ENCODE results near the gene SYT7. TPM values are rescaled to one million over a fixed set of nuclear protein-coding genes. Genes with fewer than 3 reads are reported as not detected.

Gene SYT7
- total and polyA plus RNA-seq, 2 donors, result 0.14 to 1.3 TPM

DNA sequence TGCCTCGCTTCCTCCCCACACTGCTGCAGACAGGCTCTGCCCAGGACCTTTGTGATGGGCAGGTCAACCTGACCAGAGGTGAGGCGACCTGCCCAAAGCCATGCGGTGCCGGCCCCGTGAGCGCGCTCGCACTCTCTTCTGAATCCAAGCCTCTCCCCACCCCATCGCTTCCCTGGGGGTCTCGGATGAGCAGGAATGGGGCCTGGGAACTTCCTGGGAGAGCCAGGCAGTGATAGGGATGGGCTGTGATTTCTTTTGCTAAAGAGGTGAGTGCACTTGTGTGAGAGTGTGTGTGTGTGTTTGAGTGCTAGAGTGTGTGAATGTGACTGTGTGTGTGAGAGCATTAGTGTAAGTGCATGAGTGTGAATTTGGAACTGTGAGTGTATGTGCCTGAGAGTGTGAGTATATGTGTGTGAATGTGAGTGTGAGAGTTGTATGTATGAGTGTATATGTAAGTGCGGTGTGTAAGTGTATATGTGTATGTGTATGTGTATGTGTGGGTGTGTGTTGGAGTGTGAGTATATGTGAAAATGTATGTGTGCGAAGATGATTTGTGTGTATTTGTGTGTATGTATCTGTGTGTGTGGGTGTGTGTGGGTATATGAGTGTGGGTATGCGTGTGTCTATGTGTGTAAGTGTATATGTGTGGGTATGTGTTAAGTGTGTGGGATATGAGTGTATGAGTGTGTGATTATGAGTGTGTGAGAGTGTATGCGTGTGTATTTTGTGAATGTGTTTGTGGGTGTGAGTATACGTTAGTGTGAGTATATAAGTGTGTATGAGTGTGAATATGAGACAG is 84.1 kb downstream of the SYT7 start:
- no peaks in the 10 kb centered on the region for H3K36me3 ChIP-seq (ENCODE audit: control insufficient read depth in 2 of 2, insufficient read depth in 2 of 2, low read length in 1 of 2)
- no peaks in the 10 kb centered on the region for H3K9me3 ChIP-seq (ENCODE audit: control insufficient read depth in 2 of 2, insufficient read depth in 1 of 2, low read length in 1 of 2)
- no peak overlapping the region for H3K27ac ChIP-seq (ENCODE audit: low read depth in 1 of 2, low read length in 1 of 2)
- peaks cover 0 to 4% of the 10 kb centered on the region in 2 donors for H3K27me3 ChIP-seq (ENCODE audit: control insufficient read depth in 2 of 2, insufficient read depth in 1 of 2, low read length in 1 of 2)
- no peak overlapping the region for H3K4me3 ChIP-seq (ENCODE audit: low read length in 2 of 2)
- 97% methylated on average over 15 of the region's 15 CpGs for WGBS
- DNase-seq (ENCODE audit: low read depth in 6 of 9, low spot score in 9 of 9), result no peak
- peaks cover 0 to 3% of the 10 kb centered on the region in 2 donors for H3K4me1 ChIP-seq (ENCODE audit: control insufficient read depth in 2 of 2, insufficient read depth in 2 of 2, low read length in 2 of 2)

- peak overlapping the region in 1 of 2 donors; percentile 24 for H3K27ac ChIP-seq (ENCODE audit: low read depth in 1 of 2, low read length in 1 of 2)
- H3K4me3 ChIP-seq (ENCODE audit: low read length in 2 of 2), result no peak overlapping the region
- no peak for DNase-seq (ENCODE audit: low read depth in 6 of 9, low spot score in 9 of 9)
- peaks cover 0 to 4% of the 10 kb centered on the region in 2 donors for H3K27me3 ChIP-seq (ENCODE audit: control insufficient read depth in 2 of 2, insufficient read depth in 1 of 2, low read length in 1 of 2)
- no peaks in the 10 kb centered on the region for H3K9me3 ChIP-seq (ENCODE audit: control insufficient read depth in 2 of 2, insufficient read depth in 1 of 2, low read length in 1 of 2)
- no peaks in the 10 kb centered on the region for H3K36me3 ChIP-seq (ENCODE audit: control insufficient read depth in 2 of 2, insufficient read depth in 2 of 2, low read length in 1 of 2)
- peaks cover 0 to 3% of the 10 kb centered on the region in 2 donors for H3K4me1 ChIP-seq (ENCODE audit: control insufficient read depth in 2 of 2, insufficient read depth in 2 of 2, low read length in 2 of 2)
- WGBS, result 89% methylated on average over 26 of the region's 26 CpGs
Observed at GRCh38 chr11:61495801-61496601, 84.9 kb downstream of the SYT7 start.

GRCh38 chr11:61494381-61494961 is 86.4 kb downstream of the SYT7 start:
- no peaks in the 10 kb centered on the region for H3K27me3 ChIP-seq (ENCODE audit: control insufficient read depth in 2 of 2, insufficient read depth in 1 of 2, low read length in 1 of 2)
- no peak overlapping the region for H3K4me3 ChIP-seq (ENCODE audit: low read length in 2 of 2)
- no peaks in the 10 kb centered on the region for H3K36me3 ChIP-seq (ENCODE audit: control insufficient read depth in 2 of 2, insufficient read depth in 2 of 2, low read length in 1 of 2)
- H3K4me1 ChIP-seq (ENCODE audit: control insufficient read depth in 2 of 2, insufficient read depth in 2 of 2, low read length in 2 of 2), result peaks cover 0 to 3% of the 10 kb centered on the region in 2 donors
- DNase-seq (ENCODE audit: low read depth in 6 of 9, low spot score in 9 of 9), result no peak
- no peak overlapping the region for H3K27ac ChIP-seq (ENCODE audit: low read depth in 1 of 2, low read length in 1 of 2)
- 93% methylated on average over 9 of the region's 9 CpGs for WGBS
- H3K9me3 ChIP-seq (ENCODE audit: control insufficient read depth in 2 of 2, insufficient read depth in 1 of 2, low read length in 1 of 2), result no peaks in the 10 kb centered on the region

DNA sequence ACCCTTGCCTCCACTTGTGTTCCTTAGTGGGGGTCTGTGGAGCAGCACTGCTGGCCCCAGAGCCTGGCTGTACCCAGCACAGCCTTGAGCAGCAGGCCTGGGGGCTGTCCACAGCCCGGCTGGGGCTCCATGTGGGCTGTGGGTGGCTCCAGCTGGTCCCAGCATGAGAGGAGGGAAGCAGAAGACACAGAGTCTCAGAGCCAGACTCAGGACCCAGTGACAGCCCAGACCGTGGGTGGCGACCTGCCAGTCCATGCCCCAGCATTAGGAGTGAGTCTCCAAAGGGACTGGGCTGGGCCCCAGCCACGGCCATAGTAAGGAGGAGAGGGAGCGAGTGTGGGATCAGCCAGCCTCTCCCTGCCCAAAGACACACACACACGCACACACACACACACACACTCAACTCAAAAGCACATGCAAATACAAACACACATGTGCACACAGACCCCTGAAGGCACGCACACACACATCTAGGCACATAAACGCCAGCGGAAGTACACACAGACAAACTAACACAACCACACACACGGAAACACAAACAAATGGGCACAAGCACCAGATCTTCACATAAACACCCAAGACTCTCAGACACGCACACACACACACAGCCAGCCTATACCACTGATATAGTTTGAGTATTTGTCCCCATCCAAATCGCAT is 89.0 kb downstream of the SYT7 start:
- WGBS, result 95% methylated on average over 12 of the region's 12 CpGs
- no peak for DNase-seq (ENCODE audit: low read depth in 6 of 9, low spot score in 9 of 9)

DNA sequence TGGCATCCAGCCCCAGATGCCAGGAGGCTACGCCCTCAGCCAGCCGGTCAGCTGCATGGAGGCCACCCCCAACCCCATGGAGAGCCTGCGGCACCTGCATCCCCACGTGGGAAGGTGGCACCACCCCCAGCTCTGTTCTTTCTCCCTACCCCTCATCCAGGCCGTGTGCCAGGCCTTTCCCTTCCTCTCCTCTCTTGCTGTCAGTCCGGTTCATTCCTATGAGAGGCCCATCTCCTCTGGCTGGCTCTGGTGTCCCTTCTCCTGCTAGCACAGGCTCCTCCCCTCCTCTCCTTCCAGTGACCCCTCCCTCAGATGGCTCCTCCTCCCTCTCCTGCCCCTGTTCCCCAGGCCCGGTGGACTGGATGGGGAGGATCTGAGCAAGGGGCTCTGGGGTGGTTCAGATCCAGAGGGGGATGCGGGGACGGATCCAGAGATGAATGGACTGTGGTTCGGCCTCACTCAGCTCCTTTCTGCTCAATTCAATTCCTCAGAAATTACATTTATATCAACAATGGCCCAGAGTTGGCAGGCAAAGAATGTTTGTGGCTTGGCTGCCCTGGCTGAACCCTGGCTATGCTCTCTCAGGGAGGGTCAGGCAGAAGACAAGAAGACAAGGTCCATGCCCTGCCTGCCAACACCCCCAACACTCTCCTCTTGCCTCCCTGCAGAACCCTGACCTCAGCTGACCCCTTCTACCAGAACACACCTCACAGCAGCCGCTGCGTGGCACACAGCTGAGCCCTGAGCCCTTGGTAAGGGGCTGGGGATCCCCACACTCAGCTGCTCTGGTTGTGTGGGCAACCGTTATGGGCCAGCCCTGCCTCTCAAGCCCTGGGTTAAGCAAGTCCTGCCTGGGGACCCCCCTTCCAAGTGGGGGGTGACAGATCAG is 90.8 kb downstream of the SYT7 start:
- Histone ChIP-seq H3K4me3 (ENCODE audit: low read length in 2 of 2) (no peak overlapping the region), H3K4me1 (ENCODE audit: control insufficient read depth in 2 of 2, insufficient read depth in 2 of 2, low read length in 2 of 2) (no peaks in the 10 kb centered on the region), H3K36me3 (ENCODE audit: control insufficient read depth in 2 of 2, insufficient read depth in 2 of 2, low read length in 1 of 2) (no peaks in the 10 kb centered on the region), H3K9me3 (ENCODE audit: control insufficient read depth in 2 of 2, insufficient read depth in 1 of 2, low read length in 1 of 2) (no peaks in the 10 kb centered on the region), H3K27ac (ENCODE audit: low read depth in 1 of 2, low read length in 1 of 2) (no peak overlapping the region), H3K27me3 (ENCODE audit: control insufficient read depth in 2 of 2, insufficient read depth in 1 of 2, low read length in 1 of 2) (peaks cover 0 to 9% of the 10 kb centered on the region in 2 donors)
- DNase-seq (ENCODE audit: low read depth in 6 of 9, low spot score in 9 of 9), result no peak
- 91% methylated on average over 13 of the region's 13 CpGs for WGBS

More for the DNA sequence above, 89.0 kb downstream of the SYT7 start:
- no peak overlapping the region for H3K27ac ChIP-seq (ENCODE audit: low read depth in 1 of 2, low read length in 1 of 2)
- H3K4me1 ChIP-seq (ENCODE audit: control insufficient read depth in 2 of 2, insufficient read depth in 2 of 2, low read length in 2 of 2), result peaks cover 0 to 3% of the 10 kb centered on the region in 2 donors
- H3K36me3 ChIP-seq (ENCODE audit: control insufficient read depth in 2 of 2, insufficient read depth in 2 of 2, low read length in 1 of 2), result no peaks in the 10 kb centered on the region
- no peaks in the 10 kb centered on the region for H3K9me3 ChIP-seq (ENCODE audit: control insufficient read depth in 2 of 2, insufficient read depth in 1 of 2, low read length in 1 of 2)
- H3K27me3 ChIP-seq (ENCODE audit: control insufficient read depth in 2 of 2, insufficient read depth in 1 of 2, low read length in 1 of 2), result peaks cover 0 to 9% of the 10 kb centered on the region in 2 donors
- H3K4me3 ChIP-seq (ENCODE audit: low read length in 2 of 2), result no peak overlapping the region

GRCh38 chr11:61488651-61489291 is 92.1 kb downstream of the SYT7 start:
- DNase-seq (ENCODE audit: low read depth in 6 of 9, low spot score in 9 of 9), result no peak
- H3K27ac ChIP-seq (ENCODE audit: low read depth in 1 of 2, low read length in 1 of 2), result no peak overlapping the region
- no peaks in the 10 kb centered on the region for H3K9me3 ChIP-seq (ENCODE audit: control insufficient read depth in 2 of 2, insufficient read depth in 1 of 2, low read length in 1 of 2)
- H3K27me3 ChIP-seq (ENCODE audit: control insufficient read depth in 2 of 2, insufficient read depth in 1 of 2, low read length in 1 of 2), result peaks cover 0 to 9% of the 10 kb centered on the region in 2 donors
- no peak overlapping the region for H3K4me3 ChIP-seq (ENCODE audit: low read length in 2 of 2)
- no peaks in the 10 kb centered on the region for H3K36me3 ChIP-seq (ENCODE audit: control insufficient read depth in 2 of 2, insufficient read depth in 2 of 2, low read length in 1 of 2)
- no peaks in the 10 kb centered on the region for H3K4me1 ChIP-seq (ENCODE audit: control insufficient read depth in 2 of 2, insufficient read depth in 2 of 2, low read length in 2 of 2)
- 72% methylated on average over 19 of the region's 19 CpGs for WGBS

DNA sequence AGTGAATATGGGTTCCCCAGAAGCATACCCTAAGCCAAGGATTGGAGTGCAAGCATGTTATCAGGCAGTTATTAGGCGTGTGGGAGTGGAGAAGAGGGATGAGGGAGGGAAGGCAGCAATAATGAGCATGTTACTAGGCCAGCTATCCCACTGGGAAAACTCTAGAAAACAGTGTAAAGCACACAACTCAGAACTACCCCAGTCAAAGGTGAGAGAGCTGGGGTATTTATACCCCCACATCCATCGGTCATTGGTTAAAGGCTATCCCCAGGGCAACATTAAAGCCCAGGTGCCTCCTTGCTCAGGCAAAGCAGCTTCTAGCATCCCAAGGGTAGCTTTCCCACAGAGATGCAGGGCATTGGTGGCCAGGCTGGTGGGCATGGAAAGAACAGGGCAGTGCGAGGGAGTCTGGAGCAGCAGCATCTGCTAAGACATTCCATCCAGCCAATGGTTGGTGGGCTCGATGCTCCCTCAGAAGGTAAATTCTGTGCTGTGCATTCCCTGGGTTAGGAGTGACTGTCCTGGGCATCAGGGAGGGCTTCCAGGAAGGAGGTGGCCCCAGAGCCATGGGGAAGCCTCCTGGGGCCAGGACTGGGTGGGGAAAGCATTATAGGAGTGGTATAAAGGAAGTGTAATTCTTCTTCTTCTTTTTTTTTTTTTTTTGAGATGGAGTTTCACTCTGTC is 93.4 kb downstream of the SYT7 start:
- 98% methylated on average over 4 of the region's 4 CpGs for WGBS
- Histone ChIP-seq H3K9me3 (ENCODE audit: control insufficient read depth in 2 of 2, insufficient read depth in 1 of 2, low read length in 1 of 2) (no peaks in the 10 kb centered on the region), H3K4me3 (ENCODE audit: low read length in 2 of 2) (no peak overlapping the region), H3K36me3 (ENCODE audit: control insufficient read depth in 2 of 2, insufficient read depth in 2 of 2, low read length in 1 of 2) (no peaks in the 10 kb centered on the region), H3K27ac (ENCODE audit: low read depth in 1 of 2, low read length in 1 of 2) (no peak overlapping the region), H3K4me1 (ENCODE audit: control insufficient read depth in 2 of 2, insufficient read depth in 2 of 2, low read length in 2 of 2) (no peaks in the 10 kb centered on the region), H3K27me3 (ENCODE audit: control insufficient read depth in 2 of 2, insufficient read depth in 1 of 2, low read length in 1 of 2) (peaks cover 0 to 13% of the 10 kb centered on the region in 2 donors)
- no peak for DNase-seq (ENCODE audit: low read depth in 6 of 9, low spot score in 9 of 9)
